HEK293 (cell line): ENCODE measurements around the gene STARD3.

ENCODE experiments used
- CTCF ChIA-PET: fragments of 350-600 bp; formaldehyde crosslinking; extraction: SDS; loops from one replicate; lab custom pipeline; 2021; ENCODE audit warnings: antibody characterized with exemption; lab: Yijun Ruan, JAX
- POLR2A ChIA-PET: fragments of 300-600 bp; formaldehyde crosslinking; extraction: SDS; loops from one replicate; lab custom pipeline; 2020; ENCODE audit warnings: antibody characterized with exemption, inconsistent platforms; lab: Yijun Ruan, JAX
- H3K27ac ChIP-seq: fragments of 200-500 bp; sonication (Bioruptor generic); 2 replicates; pipeline ENCODE4 v1.5.1; 2014; ENCODE audit warnings: low read depth, low read length, control low read depth, inconsistent platforms; ENCODE audit errors: extremely low read depth
- H3K36me3 ChIP-seq, 2 experiments: fragments of 200-500 bp in 1 of 2; sonication (Bioruptor generic) in 1 of 2; 1 replicate in 1 of 2; 2 replicates in 1 of 2; pipeline ENCODE4 v1.5.1; 2014 to 2017; ENCODE audit warnings: inconsistent platforms in 2 of 2, low read length in 2 of 2; ENCODE audit not compliant: control insufficient read depth in 2 of 2, insufficient read depth in 1 of 2
- H3K4me1 ChIP-seq: fragments of 200-500 bp; sonication (Bioruptor generic); 2 replicates; pipeline ENCODE4 v1.5.1; 2014; ENCODE audit warnings: mild to moderate bottlenecking, low read length, inconsistent platforms; ENCODE audit not compliant: control insufficient read depth, insufficient read depth
- H3K4me3 ChIP-seq: 2 replicates; pipeline ENCODE4 v1.5.1; 2011; ENCODE audit warnings: low read depth, mild to moderate bottlenecking, control low read depth, low read length, moderate library complexity
- H3K9me3 ChIP-seq: fragments of 200-500 bp; sonication (Bioruptor generic); 2 replicates; pipeline ENCODE4 v1.5.1; 2014; ENCODE audit warnings: low read depth, low read length, inconsistent platforms; ENCODE audit not compliant: control insufficient read depth, insufficient read depth
- HOXC10 ChIP-seq: sonication (generic); formaldehyde crosslinking; IDR thresholded peaks from 2 replicates; pipeline ENCODE4 v1.8.1; 2023; ENCODE audit warnings: mild to moderate bottlenecking, missing genetic modification reagents
- SP2 ChIP-seq: fragments of 450-650 bp; formaldehyde crosslinking; IDR thresholded peaks from 2 replicates; pipeline ENCODE4 v1.5.1; 2016; ENCODE audit warnings: missing biosample characterization, missing genetic modification characterization
- SP7 ChIP-seq: fragments of 450-650 bp; formaldehyde crosslinking; IDR thresholded peaks from 2 replicates; pipeline ENCODE4 v1.5.1; 2016; ENCODE audit warnings: missing biosample characterization, missing genetic modification characterization
- TRIM28 ChIP-seq: IDR thresholded peaks from 2 replicates; pipeline ENCODE4 v1.6.1; 2011; ENCODE audit warnings: low read length, control low read depth, borderline replicate concordance
- WT1 ChIP-seq: fragments of 450-650 bp; formaldehyde crosslinking; IDR thresholded peaks from 2 replicates; pipeline ENCODE4 v1.5.1; 2016; ENCODE audit warnings: missing biosample characterization, missing genetic modification characterization
- ZFP3 ChIP-seq: fragments of 450-650 bp; formaldehyde crosslinking; IDR thresholded peaks from 2 replicates; pipeline ENCODE4 v1.5.1; 2016; ENCODE audit warnings: low read depth, missing biosample characterization, missing genetic modification characterization
- ZNF112 ChIP-seq: fragments of 450-650 bp; formaldehyde crosslinking; IDR thresholded peaks from 2 replicates; pipeline ENCODE4 v1.5.0; 2017; ENCODE audit warnings: missing biosample characterization, missing genetic modification characterization
- ZNF138 ChIP-seq: fragments of 450-650 bp; formaldehyde crosslinking; IDR thresholded peaks from 2 replicates; pipeline ENCODE4 v1.5.1; 2016; ENCODE audit warnings: missing biosample characterization, missing genetic modification characterization, borderline replicate concordance
- ZNF140 ChIP-seq: fragments of 450-650 bp; formaldehyde crosslinking; IDR thresholded peaks from 2 replicates; pipeline ENCODE4 v1.5.1; 2016; ENCODE audit warnings: missing biosample characterization, missing genetic modification characterization
- ZNF184 ChIP-seq: fragments of 450-650 bp; IDR thresholded peaks from 2 replicates; pipeline ENCODE4 v1.5.1; 2018; ENCODE audit warnings: missing biosample characterization, mild to moderate bottlenecking, missing genetic modification characterization
- ZNF211 ChIP-seq: fragments of 450-650 bp; formaldehyde crosslinking; IDR thresholded peaks from 2 replicates; pipeline ENCODE4 v1.5.1; 2016; ENCODE audit warnings: low read depth, missing biosample characterization, missing genetic modification characterization
- ZNF239 ChIP-seq: fragments of 450-650 bp; formaldehyde crosslinking; IDR thresholded peaks from 2 replicates; pipeline ENCODE4 v1.5.1; 2016; ENCODE audit warnings: missing biosample characterization, missing genetic modification characterization
- ZNF24 ChIP-seq: fragments of 450-650 bp; formaldehyde crosslinking; IDR thresholded peaks from 2 replicates; pipeline ENCODE4 v1.5.1; 2016; ENCODE audit warnings: missing biosample characterization, missing genetic modification characterization
- ZNF248 ChIP-seq: fragments of 450-650 bp; formaldehyde crosslinking; IDR thresholded peaks from 2 replicates; pipeline ENCODE4 v1.5.1; 2017; ENCODE audit warnings: missing biosample characterization, missing genetic modification characterization
- ZNF350 ChIP-seq: fragments of 450-650 bp; formaldehyde crosslinking; IDR thresholded peaks from 2 replicates; pipeline ENCODE4 v1.5.0; 2017; ENCODE audit warnings: missing biosample characterization, mild to moderate bottlenecking, missing genetic modification characterization
- ZNF426 ChIP-seq: fragments of 450-650 bp; formaldehyde crosslinking; IDR thresholded peaks from 2 replicates; pipeline ENCODE4 v1.5.1; 2017; ENCODE audit warnings: missing biosample characterization, missing genetic modification characterization, mild to moderate bottlenecking, inconsistent platforms, moderate library complexity
- ZNF48 ChIP-seq: fragments of 450-650 bp; formaldehyde crosslinking; IDR thresholded peaks from 2 replicates; pipeline ENCODE4 v1.5.1; 2016; ENCODE audit warnings: missing biosample characterization, missing genetic modification characterization
- ZNF488 ChIP-seq: fragments of 450-650 bp; formaldehyde crosslinking; IDR thresholded peaks from 2 replicates; pipeline ENCODE4 v1.5.1; 2016; ENCODE audit warnings: missing biosample characterization, missing genetic modification characterization
- ZNF510 ChIP-seq: fragments of 450-650 bp; formaldehyde crosslinking; IDR thresholded peaks from 2 replicates; pipeline ENCODE4 v1.5.1; 2018; ENCODE audit warnings: mild to moderate bottlenecking, missing genetic modification characterization, missing biosample characterization; ENCODE audit not compliant: insufficient replicate concordance
- ZNF561 ChIP-seq: fragments of 450-650 bp; IDR thresholded peaks from 2 replicates; pipeline ENCODE4 v1.5.1; 2018; ENCODE audit warnings: missing biosample characterization, missing genetic modification characterization, borderline replicate concordance
- ZNF600 ChIP-seq: fragments of 450-650 bp; formaldehyde crosslinking; IDR thresholded peaks from 2 replicates; pipeline ENCODE4 v1.5.1; 2016; ENCODE audit warnings: missing biosample characterization, missing genetic modification characterization
- TF ChIP-seq, protein P1 (sequence below): fragments of 450-650 bp; formaldehyde crosslinking; IDR thresholded peaks from 2 replicates; pipeline ENCODE4; 2016; ENCODE audit warnings: missing biosample characterization, missing genetic modification characterization
- TF ChIP-seq, protein P2 (sequence below): fragments of 450-650 bp; formaldehyde crosslinking; IDR thresholded peaks from 2 replicates; pipeline ENCODE4 v1.5.1; 2016; ENCODE audit warnings: missing biosample characterization, missing genetic modification characterization

STARD3 gene

DNA sequence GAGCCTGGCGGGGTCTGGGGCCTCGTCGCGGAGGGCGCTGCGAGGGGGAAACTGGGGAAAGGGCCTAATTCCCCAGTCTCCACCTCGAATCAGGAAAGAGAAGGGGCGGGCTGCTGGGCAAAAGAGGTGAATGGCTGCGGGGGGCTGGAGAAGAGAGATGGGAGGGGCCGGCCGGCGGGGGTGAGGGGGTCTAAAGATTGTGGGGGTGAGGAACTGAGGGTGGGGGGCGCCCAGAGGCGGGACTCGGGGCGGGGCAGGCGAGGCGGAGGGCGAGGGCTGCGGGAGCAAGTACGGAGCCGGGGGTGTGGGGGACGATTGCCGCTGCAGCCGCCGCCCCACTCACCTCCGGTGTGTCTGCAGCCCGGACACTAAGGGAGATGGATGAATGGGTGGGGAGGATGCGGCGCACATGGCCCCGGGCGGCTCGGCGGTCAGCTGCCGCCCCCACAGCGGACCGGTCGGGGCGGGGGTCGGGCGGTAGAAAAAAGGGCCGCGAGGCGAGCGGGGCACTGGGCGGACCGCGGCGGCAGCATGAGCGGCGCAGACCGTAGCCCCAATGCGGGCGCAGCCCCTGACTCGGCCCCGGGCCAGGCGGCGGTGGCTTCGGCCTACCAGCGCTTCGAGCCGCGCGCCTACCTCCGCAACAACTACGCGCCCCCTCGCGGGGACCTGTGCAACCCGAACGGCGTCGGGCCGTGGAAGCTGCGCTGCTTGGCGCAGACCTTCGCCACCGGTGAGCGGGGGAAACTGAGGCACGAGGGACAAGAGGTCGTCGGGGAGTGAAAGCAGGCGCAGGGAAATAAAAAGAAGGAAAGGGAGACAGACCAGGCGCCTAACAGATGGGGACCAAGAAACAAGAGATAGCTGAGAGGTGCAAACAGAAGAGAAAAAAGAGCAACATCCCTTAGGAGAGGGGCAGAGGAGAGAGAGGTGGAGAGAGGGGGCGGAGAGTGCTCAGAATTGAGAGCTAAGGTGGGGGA, 31.3 kb downstream of the STARD3 start, which contains the start of gene PNMT (continued):
- peak; percentile 65; the same call in 1 of the 2 replicates for TF ChIP-seq ZNF184
- no peak for TF ChIP-seq ZNF211 (tag by site-specific recombination)
- no peak for TF ChIP-seq ZNF140 (tag by site-specific recombination)
- TF ChIP-seq SP2 (tag by site-specific recombination) = peak; percentile 34; the same call in 1 of the 2 replicates
- no peak for TF ChIP-seq ZNF510
- peak; percentile 89 for TF ChIP-seq ZNF600 (tag by site-specific recombination)
- TF ChIP-seq ZNF112 = no peak
- TF ChIP-seq, protein P1, sequence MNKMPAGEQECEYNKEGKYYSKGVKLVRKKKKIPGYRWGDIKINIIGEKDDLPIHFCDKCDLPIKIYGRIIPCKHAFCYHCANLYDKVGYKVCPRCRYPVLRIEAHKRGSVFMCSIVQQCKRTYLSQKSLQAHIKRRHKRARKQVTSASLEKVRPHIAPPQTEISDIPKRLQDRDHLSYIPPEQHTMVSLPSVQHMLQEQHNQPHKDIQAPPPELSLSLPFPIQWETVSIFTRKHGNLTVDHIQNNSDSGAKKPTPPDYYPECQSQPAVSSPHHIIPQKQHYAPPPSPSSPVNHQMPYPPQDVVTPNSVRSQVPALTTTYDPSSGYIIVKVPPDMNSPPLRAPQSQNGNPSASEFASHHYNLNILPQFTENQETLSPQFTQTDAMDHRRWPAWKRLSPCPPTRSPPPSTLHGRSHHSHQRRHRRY = no peak
- TF ChIP-seq HOXC10 (CRISPR knock-in tag) = no peak
- peak; percentile 53 for TF ChIP-seq SP7 (tag by site-specific recombination)
- no peak for TF ChIP-seq WT1 (tag by site-specific recombination)
- no peak for TF ChIP-seq ZNF488 (tag by site-specific recombination)
- TF ChIP-seq ZFP3 (tag by site-specific recombination) = no peak
- peak; percentile 94 for TF ChIP-seq ZNF561 (tag by site-specific recombination)
- no peak for TF ChIP-seq ZNF24
- TF ChIP-seq ZNF239 (tag by site-specific recombination) = no peak
- TF ChIP-seq ZNF350 (tag by site-specific recombination) = no peak
- no peak for TF ChIP-seq TRIM28
- no peak for TF ChIP-seq ZNF48
- no peak for TF ChIP-seq ZNF426 (tag by site-specific recombination)

DNA sequence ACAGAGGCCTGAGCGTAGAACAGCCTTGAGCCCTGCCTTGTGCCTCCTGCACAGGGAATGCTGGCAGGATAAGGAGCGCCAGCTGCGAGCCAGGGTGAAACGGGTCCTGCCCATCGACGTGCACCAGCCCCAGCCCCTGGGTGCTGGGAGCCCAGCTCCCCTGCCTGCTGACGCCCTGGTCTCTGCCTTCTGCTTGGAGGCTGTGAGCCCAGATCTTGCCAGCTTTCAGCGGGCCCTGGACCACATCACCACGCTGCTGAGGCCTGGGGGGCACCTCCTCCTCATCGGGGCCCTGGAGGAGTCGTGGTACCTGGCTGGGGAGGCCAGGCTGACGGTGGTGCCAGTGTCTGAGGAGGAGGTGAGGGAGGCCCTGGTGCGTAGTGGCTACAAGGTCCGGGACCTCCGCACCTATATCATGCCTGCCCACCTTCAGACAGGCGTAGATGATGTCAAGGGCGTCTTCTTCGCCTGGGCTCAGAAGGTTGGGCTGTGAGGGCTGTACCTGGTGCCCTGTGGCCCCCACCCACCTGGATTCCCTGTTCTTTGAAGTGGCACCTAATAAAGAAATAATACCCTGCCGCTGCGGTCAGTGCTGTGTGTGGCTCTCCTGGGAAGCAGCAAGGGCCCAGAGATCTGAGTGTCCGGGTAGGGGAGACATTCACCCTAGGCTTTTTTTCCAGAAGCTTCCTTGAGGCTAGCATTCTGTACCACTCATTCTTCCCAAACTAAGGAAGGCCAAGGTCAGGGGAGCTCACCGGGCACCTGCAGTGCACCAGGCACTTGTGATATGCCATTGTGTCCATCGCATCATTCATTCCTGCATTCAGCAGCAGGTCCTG, 33.2 kb downstream of the STARD3 start:
- Histone ChIP-seq H3K9me3 (no peaks in the 10 kb centered on the region), H3K27ac (no peak overlapping the region), H3K36me3 (no peaks in the 10 kb centered on the region), H3K4me3 (no peak overlapping the region)
- TF ChIP-seq, protein P2, sequence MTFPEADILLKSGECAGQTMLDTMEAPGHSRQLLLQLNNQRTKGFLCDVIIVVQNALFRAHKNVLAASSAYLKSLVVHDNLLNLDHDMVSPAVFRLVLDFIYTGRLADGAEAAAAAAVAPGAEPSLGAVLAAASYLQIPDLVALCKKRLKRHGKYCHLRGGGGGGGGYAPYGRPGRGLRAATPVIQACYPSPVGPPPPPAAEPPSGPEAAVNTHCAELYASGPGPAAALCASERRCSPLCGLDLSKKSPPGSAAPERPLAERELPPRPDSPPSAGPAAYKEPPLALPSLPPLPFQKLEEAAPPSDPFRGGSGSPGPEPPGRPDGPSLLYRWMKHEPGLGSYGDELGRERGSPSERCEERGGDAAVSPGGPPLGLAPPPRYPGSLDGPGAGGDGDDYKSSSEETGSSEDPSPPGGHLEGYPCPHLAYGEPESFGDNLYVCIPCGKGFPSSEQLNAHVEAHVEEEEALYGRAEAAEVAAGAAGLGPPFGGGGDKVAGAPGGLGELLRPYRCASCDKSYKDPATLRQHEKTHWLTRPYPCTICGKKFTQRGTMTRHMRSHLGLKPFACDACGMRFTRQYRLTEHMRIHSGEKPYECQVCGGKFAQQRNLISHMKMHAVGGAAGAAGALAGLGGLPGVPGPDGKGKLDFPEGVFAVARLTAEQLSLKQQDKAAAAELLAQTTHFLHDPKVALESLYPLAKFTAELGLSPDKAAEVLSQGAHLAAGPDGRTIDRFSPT (tag by site-specific recombination) = 0 out of 2 replicates have a peak, but pooled peaks have one; percentile 19
- TF ChIP-seq ZNF138 (tag by site-specific recombination) (no peak), ZNF248 (tag by site-specific recombination) (no peak)
- TF ChIP-seq, all 188 proteins: peak for 1
- ChIA-PET POLR2A (interaction anchor here (0.7 to 4.0 kb wide), 4 partner anchors 17 to 59 kb away, joined by 5 to 17 read pairs (median 8); partner anchors contain the start of genes ERBB2 and PGAP3), CTCF (interaction anchor here (0.6 to 11.6 kb wide), 8 partner anchors 19 to 463 kb away, joined by 3 to 168 read pairs (median 20); partner anchors contain the start of genes MIEN1 and PPP1R1B)
- H3K4me1 ChIP-seq = peaks cover 5% of the 10 kb centered on the region
